GM19328 (cell line): ENCODE results near the gene SPEM1.
A peak's percentile ranks its signal among the peaks of the same experiment; 100 is the strongest.

Experiments used
- ATAC-seq: cut with Tn5 transposase; IDR thresholded peaks from one replicate; pipeline ENCODE4 v1.9.1; 2021; ENCODE audit warnings: mild to moderate bottlenecking, moderate library complexity; ENCODE audit not compliant: unreplicated experiment

SPEM1 gene

GRCh38 chr17:7398612-7399011, 21.5 kb upstream of the SPEM1 start:
- ATAC-seq: no peak

GRCh38 chr17:7403043-7403726, 16.9 kb upstream of the SPEM1 start:
- no peak for ATAC-seq

DNA sequence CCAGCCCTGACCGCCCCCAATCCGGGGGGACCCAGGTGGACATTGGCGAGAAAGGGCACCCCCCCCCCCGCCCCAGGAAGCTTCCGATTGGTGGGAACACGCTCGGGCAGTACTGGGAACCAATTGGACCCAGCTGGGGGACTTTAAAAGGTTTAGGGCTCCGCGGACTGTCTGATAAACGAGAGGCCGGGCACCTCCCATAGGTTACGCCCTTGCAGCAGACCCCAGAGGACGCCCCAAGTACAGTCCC, 16.5 kb upstream of the SPEM1 start:
- ATAC-seq: peak; percentile 4

DNA sequence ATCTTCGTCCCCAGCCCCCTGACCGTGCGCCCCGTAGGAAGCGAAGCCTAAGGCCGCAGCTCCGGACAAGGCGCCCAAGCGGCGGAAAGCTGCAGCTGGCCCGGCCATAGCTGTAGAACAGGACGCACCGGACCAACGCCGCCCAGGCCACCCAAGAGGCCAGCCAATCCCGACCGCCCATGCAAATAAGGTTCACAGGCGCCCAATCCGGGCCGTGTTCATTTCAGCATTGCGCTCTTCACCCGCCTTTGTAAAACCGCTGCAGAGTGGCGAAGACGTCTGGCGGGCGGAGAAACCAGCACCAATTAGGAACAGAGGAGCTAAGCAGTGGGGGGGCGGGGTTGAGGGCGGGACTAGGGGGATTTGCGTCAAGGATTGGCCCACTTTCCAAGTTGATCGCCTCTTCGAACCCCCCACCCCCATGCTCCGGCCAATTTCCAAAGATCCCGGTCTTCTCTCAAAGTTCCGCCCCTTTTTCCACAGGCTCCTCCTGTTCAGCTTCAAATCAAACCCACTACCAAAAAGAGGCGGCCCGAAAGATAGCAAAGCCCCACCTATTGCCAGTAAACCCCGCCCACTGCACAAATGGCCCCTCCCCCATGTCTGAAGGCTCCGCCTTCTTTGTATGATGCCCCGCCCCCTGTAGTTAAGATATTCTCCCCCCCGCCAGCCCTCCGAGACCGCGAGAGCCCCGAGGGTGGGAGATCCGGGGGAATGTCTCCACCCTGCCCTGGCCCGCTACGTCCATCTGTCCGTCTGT, 16.0 kb upstream of the SPEM1 start, which contains the start of gene TMEM256:
Gene TMEM256, minus strand, starts transcription at position 121 of the 760 bp plus-strand sequence. Its CDS starts 13 bp downstream, at position 108.
- ATAC-seq: peak; percentile 87

DNA sequence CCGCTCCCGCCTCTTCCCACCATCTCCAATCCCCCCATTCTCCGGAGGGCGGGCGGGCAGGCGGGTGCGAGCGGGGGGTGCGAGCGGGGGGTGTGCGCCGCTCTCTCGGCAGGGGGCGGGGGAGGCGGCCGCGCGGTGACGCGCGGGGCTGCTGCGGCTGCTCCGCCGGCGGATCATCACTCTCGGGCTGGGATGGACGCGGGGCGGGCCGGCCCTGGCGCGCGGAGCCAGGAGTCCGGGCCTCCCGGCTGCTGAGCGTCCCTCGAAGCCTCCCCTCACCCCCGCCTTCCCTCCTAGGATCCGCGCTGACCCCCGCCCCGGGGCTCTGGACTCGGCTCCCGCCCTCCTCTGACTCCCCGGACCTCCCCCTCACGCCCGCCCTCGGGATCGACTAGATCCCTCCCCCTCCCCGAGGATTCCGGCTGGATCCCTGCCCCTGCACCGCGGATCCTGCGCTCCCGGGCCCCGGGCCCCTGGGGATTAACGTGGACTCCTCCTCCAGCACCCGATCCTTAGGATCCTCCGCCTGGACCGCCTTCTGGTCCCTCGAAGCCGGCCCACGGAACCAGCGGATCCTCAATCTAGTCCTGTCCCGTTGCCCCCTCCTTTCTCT, 15.3 kb upstream of the SPEM1 start:
- ATAC-seq: peak; percentile 13

DNA sequence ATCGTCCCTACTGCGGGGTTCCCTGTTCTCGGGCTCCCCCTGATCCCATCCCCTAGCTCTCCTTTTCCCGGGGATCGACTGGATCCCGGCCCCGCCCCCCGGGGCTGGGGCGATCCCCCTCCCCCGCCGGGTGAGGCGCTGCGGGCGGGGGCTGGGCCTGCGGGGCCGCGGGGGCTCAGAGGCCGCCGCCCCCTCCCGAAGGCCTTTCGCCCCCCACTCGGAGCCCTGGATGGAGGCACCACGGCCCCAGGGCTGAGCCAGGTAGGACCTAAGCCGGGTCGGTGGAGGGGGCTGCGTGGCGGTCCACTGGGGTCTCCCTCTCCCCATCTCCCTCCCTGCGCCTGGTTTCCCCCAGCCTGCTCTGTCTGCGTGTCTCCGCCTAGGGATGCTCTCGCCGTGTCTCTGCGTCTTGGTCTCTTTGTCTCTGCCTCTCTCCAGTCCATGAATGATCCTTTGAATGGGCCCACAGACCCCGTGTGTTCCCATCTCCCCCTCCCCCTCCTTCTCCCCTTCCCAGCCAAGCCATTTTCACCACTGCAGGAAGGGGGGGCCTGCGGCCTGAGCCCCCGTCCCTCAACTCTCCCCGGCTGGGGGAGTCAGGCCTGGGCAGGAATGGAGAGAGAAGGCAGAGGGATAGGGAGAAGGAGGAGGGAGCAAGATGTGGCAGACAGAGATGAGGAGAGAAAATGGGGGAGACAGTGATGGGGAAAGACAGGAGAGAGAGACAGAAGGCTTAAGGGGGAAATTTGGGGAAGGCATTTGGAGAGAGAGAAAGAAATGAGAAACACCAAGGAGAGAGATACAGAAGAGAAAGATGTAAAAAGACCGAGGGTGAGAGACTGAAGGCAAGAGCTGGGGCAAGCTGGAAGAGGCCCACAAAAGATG, 14.5 kb upstream of the SPEM1 start:
- no peak for ATAC-seq

DNA sequence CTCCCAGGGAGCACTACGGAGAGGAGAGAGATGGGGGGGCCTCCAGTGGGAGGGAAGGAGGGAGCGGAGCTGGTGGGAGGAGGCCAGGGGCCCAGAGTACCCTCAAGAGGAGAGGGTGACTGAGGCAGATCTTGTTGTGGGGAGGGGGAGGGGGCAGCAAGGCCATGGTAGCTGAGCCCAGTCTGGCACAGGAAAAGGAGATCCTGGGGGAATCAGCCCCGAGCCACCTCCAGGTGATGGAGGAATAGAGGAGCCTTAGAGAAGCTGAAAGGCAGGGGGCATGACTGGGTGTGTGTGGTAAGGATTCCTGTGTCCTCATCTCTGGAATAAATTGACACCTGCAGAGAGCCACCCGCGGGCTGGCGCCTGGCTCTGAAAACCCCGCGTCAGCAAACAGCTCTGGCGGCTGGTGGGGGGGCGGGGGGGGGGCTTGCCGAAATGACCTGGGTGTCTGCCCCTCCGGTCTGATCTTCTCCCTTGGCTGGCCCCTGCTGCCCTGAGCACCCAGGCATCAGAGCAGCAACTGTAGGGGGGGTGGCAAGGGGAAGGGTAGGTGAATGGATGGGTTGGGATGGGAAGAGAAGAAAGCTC, 13.8 kb upstream of the SPEM1 start:
- no peak for ATAC-seq

GRCh38 chr17:7407082-7407481, 13.0 kb upstream of the SPEM1 start:
- ATAC-seq: no peak

DNA sequence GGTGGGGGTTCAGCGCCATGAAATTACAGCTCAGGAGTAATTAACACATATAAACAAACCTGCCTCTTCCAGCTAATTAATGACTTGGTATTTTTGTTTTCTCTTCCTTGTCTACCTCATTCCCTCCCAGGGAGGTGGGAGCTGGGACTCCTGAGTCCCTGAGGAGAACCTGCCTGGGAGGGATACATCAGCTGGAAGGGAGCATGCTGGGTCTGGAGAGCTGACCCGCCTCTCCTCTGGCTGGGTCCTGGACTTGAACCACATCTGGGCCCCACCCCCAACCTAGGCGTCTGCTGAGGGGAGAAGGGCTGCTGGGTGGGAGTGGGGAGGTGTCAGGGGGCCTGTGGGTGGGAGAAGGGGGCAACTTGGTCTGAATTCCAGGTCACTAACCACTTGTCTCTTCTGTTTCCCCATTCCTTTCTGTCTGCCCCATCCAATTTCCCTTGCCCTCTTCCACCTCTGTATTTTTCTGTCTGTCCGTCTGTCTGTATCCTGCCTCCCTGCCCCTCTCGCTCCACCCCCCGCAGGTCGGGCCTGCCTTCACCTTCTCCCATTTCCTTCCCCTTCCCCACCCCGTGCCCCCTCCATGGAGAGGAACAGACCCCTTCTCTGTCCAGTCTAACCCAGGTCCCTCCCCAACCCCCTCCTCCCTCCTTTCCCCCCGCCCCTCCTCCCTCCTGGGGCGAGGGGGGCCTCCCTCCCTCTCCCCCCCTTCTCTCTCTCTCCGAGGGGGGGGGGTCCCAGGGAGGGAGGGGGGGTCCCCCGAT, 12.5 kb upstream of the SPEM1 start, which contains the start of gene NLGN2:
Gene NLGN2, plus strand, starts transcription at position 361 of the 767 bp plus-strand sequence. CDS start 411 bp downstream, outside the sequence.
- no peak for ATAC-seq

DNA sequence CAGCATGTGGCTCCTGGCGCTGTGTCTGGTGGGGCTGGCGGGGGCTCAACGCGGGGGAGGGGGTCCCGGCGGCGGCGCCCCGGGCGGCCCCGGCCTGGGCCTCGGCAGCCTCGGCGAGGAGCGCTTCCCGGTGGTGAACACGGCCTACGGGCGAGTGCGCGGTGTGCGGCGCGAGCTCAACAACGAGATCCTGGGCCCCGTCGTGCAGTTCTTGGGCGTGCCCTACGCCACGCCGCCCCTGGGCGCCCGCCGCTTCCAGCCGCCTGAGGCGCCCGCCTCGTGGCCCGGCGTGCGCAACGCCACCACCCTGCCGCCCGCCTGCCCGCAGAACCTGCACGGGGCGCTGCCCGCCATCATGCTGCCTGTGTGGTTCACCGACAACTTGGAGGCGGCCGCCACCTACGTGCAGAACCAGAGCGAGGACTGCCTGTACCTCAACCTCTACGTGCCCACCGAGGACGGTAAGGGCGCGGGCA, 11.8 kb upstream of the SPEM1 start:
- ATAC-seq: no peak

DNA sequence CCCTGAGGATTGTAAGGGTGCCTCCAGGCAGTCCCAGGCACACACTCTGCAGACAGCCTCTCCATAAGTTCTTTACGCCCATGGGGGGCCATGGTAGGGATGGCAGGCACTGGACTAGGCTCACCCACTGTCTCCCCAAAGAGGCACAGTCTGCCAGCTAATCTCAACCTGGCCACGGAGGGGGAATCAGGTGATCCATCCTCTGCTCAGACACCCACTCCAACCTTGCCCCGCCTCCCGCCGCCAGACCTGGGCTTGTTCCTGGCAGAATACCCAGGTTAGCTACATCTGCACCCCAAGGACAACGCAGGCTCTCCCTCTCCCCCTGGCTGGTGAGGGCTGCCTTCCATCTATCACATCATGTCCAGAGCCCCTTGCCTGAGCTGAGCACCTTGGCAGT, 11.3 kb upstream of the SPEM1 start:
- no peak for ATAC-seq

DNA sequence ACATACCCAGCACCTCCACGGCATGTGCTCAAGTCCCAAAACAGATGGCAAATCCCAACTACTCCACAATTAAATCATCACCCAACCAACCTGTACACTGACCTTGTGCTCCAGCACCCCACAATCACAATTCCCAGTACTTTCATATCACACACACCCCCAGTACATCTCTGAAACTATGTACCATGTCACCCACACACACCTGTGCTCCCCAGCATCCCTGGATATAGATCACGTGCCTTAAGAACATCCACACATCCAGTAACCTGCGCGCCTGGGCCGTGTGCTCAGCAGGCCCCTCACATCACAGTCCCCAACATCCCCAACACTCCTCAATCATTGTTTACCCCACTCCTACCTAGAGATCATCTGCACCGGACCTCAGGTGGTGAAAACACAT, 10.4 kb upstream of the SPEM1 start:
- no peak for ATAC-seq

DNA sequence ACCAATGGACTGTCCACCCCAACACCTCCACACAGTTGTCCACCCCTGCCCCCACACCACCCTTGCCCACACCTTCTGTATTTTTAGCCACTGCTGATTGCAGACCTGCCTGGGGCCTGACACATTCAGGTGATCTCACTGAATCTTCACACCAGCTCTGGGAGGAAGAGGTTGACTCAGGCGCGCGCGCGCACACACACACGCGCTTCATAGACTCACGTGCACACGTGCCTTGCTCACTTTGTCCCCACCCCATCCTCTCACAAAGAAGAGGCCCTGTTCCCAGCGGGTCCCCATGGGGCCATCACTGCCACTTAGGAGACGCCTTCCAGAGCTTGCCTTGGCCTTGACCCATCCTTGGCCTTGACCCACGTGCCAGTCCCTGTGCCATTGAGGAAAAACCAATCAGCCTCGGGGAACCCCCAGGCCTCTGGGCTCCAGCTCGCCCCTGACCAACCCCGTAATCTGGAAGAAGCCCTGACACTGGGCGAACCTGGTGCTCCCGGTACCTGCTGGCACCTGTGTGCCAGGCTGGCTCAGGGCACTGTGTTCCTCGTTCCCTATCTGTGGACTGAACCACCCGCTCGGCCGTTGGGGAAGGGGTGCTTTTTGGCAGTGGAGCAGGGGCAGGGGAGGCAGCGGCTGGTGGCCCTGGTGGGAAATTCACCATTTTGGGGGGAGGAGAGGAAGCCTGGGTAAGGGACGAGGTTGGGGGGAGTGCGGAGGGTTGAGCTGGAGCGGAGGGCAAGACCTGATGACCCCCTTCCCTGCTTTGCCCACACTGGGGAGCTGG, 9.3 kb upstream of the SPEM1 start:
- no peak for ATAC-seq

GRCh38 chr17:7411427-7411750, 8.7 kb upstream of the SPEM1 start:
- no peak for ATAC-seq

GRCh38 chr17:7413346-7413985, 6.7 kb upstream of the SPEM1 start:
- no peak for ATAC-seq

DNA sequence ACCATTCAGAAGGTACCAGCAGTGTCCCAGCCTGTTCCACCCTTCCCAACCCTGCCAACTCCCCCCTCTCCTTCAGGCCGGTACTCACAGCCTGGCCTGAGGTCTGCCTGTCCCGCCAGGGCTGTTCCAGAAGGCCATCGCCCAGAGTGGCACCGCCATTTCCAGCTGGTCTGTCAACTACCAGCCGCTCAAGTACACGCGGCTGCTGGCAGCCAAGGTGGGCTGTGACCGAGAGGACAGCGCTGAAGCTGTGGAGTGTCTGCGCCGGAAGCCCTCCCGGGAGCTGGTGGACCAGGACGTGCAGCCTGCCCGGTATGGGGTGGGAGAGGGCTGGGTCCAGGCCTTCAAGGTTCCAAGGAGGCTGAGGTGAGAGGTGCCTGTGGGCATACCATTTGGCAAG, 5.3 kb upstream of the SPEM1 start:
- ATAC-seq: no peak

- no peak for ATAC-seq
Observed at GRCh38 chr17:7415784-7416183, 4.3 kb upstream of the SPEM1 start.

DNA sequence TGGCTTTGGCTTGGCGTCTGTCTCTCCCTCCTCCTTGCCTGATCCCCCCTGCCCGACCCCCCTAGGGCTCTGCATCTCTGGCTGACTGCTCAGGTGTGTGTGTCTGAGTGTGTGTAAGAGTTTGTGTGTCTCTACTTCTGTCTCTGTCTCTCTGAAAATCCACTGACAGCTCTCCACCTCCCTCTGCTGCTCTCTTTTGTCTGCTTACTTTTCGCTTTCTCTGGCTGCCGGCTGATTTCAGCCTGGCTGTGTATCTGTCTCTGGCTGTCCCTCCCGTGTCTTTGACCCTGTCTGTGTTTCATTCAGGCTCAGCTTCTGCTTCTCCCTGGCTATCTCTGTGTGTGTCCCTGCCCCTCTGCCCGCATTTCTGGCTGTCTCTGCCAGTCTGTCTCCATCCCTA, 3.8 kb upstream of the SPEM1 start:
- no peak for ATAC-seq
